Tibial nerve (tissue), 4 donors: ENCODE data around the gene CYLC2.

ENCODE experiments used
- CTCF ChIP-seq, 5 experiments: fragments of 200-600 bp in 3 of 5; fragments of 450-650 bp in 2 of 5; sonication (generic) in 3 of 5; IDR thresholded peaks; one replicate each; pipeline ENCODE4 v1.5.1; 2016 to 2019; ENCODE audit warnings: antibody characterized with exemption in 5 of 5, mild to moderate bottlenecking in 3 of 5, moderate library complexity in 2 of 5
- EP300 ChIP-seq, 2 donors: sonication (generic); formaldehyde crosslinking; IDR thresholded peaks; one replicate each; pipeline ENCODE4 v1.6.1; 2017; ENCODE audit warnings: antibody characterized with exemption in 2 of 2, mild to moderate bottlenecking in 1 of 2
- POLR2A ChIP-seq, 2 donors: fragments of 450-650 bp; IDR thresholded peaks; one replicate each; pipeline ENCODE4 v1.6.1; 2017; ENCODE audit warnings: antibody characterized with exemption in 2 of 2, mild to moderate bottlenecking in 2 of 2, moderate library complexity in 2 of 2

GRCh38 chr9:102986425-102986824 lies 8.7 kb upstream of the CYLC2 start:
- TF ChIP-seq EP300 (IDR thresholded peaks at IDR 0.05): no peak
- TF ChIP-seq CTCF (IDR thresholded peaks at IDR 0.05): no peak
- no peak for TF ChIP-seq POLR2A (IDR thresholded peaks at IDR 0.05)
